C4-2B (cell line): Measurements from ENCODE around the gene CHCHD3.

ENCODE experiments used
- CTCF ChIP-seq: fragments of 450-650 bp; conservative IDR thresholded peaks from 2 replicates; pipeline ENCODE4 v1.5.1; 2017; ENCODE audit warnings: mild to moderate bottlenecking
- ZFX ChIP-seq: fragments of 450-650 bp; IDR thresholded peaks from 2 replicates; pipeline ENCODE4 v1.6.1; 2017

- TF ChIP-seq CTCF = no peak
- no peak for TF ChIP-seq ZFX
Measured at GRCh38 chr7:133016604-133017003, 65.3 kb downstream of the CHCHD3 start.
